ENCODE results near the gene ANKS1A. TPM values are rescaled to one million over a fixed set of nuclear protein-coding genes. Genes with fewer than 3 reads are reported as not detected.

ANKS1A gene
- total RNA-seq, 1 experiment from 2014 or later, result 28.5 TPM

GRCh38 chr6:34969662-34970265 is 80.7 kb downstream of the ANKS1A start:
- Histone ChIP-seq H3K36me3 (ENCODE audit: low read depth) (no peaks in the 10 kb centered on the region), H2AFZ (no peak overlapping the region), H3K9me2 (ENCODE audit: insufficient read depth) (no peaks in the 10 kb centered on the region), H3K79me2 (ENCODE audit: low read depth) (no peaks in the 10 kb centered on the region), H3K27me3 (ENCODE audit: insufficient read depth, low read depth) (no peaks in the 10 kb centered on the region), H3K9me3 (ENCODE audit: insufficient read depth, low read depth) (no peaks in the 10 kb centered on the region), H3K27ac (no peak overlapping the region), H4K20me1 (ENCODE audit: insufficient read depth) (0 out of 2 replicates have a peak, but pooled peaks cover 4% of the 10 kb centered on the region), H3K4me2 (no peak overlapping the region), H3K4me3 (no peak overlapping the region), H3F3A (ENCODE audit: insufficient read depth, low read depth) (no peaks in the 10 kb centered on the region), H3K4me1 (replicated peaks; ENCODE audit: insufficient read depth) (no peaks in the 10 kb centered on the region)
- intact Hi-C loops (cut with micrococcal nuclease; ENCODE audit: unreplicated experiment), result no loop called here
- ChIA-PET POLR2A (ENCODE audit: unreplicated experiment) (no interaction called here), CTCF (interaction anchor here (0.6 kb wide), 2 partner anchors 236 to 592 kb away, joined by 3 read pairs; no protein-coding TSS in a partner anchor)
- no TSS peak for BruUV-seq (replicated peaks)
- TF ChIP-seq CTCF (conservative IDR thresholded peaks at IDR 0.05), result no peak
- no peak for TF ChIP-seq EZH2 (IDR thresholded peaks at IDR 0.05; ENCODE audit: low read depth)
- DNase-seq, result no peak

- Histone ChIP-seq H3K4me2 (no peak overlapping the region), H3K9me2 (ENCODE audit: insufficient read depth) (no peaks in the 10 kb centered on the region), H3K79me2 (ENCODE audit: low read depth) (no peaks in the 10 kb centered on the region), H3K27ac (no peak overlapping the region), H3K4me1 (replicated peaks; ENCODE audit: insufficient read depth) (no peaks in the 10 kb centered on the region), H3K27me3 (ENCODE audit: insufficient read depth, low read depth) (no peaks in the 10 kb centered on the region), H3F3A (ENCODE audit: insufficient read depth, low read depth) (no peaks in the 10 kb centered on the region), H2AFZ (no peak overlapping the region), H3K9me3 (ENCODE audit: insufficient read depth, low read depth) (no peaks in the 10 kb centered on the region), H4K20me1 (ENCODE audit: insufficient read depth) (0 out of 2 replicates have a peak, but pooled peaks cover 4% of the 10 kb centered on the region), H3K36me3 (ENCODE audit: low read depth) (no peaks in the 10 kb centered on the region), H3K4me3 (no peak overlapping the region)
- no TSS peak for BruUV-seq (replicated peaks)
- intact Hi-C loops (cut with micrococcal nuclease; ENCODE audit: unreplicated experiment), result no loop called here
- ChIA-PET POLR2A (ENCODE audit: unreplicated experiment) (no interaction called here), CTCF (no interaction called here)
- DNase-seq, result no peak
- TF ChIP-seq CTCF (conservative IDR thresholded peaks at IDR 0.05) (no peak), EZH2 (IDR thresholded peaks at IDR 0.05; ENCODE audit: low read depth) (no peak)
Observed at GRCh38 chr6:34970488-34970887, 81.4 kb downstream of the ANKS1A start.

- H3K9me3 ChIP-seq (ENCODE audit: insufficient read depth, low read depth), result no peaks in the 10 kb centered on the region
- BruUV-seq (replicated peaks), result no TSS peak
- no peaks in the 10 kb centered on the region for H3K27me3 ChIP-seq (ENCODE audit: insufficient read depth, low read depth)
- H3K27ac ChIP-seq, result no peak overlapping the region
- intact Hi-C loops (cut with micrococcal nuclease; ENCODE audit: unreplicated experiment), result no loop called here
- H3K4me1 ChIP-seq (replicated peaks; ENCODE audit: insufficient read depth), result no peaks in the 10 kb centered on the region
- TF ChIP-seq CTCF (conservative IDR thresholded peaks at IDR 0.05), result no peak
- no peak for DNase-seq
- H3K4me2 ChIP-seq, result no peak overlapping the region
- H3F3A ChIP-seq (ENCODE audit: insufficient read depth, low read depth), result no peaks in the 10 kb centered on the region
- CTCF ChIA-PET, result no interaction called here
- H3K9me2 ChIP-seq (ENCODE audit: insufficient read depth), result no peaks in the 10 kb centered on the region
- H3K79me2 ChIP-seq (ENCODE audit: low read depth), result no peaks in the 10 kb centered on the region
- POLR2A ChIA-PET (ENCODE audit: unreplicated experiment), result no interaction called here
- H4K20me1 ChIP-seq (ENCODE audit: insufficient read depth), result 0 out of 2 replicates have a peak, but pooled peaks cover 4% of the 10 kb centered on the region
- no peak overlapping the region for H3K4me3 ChIP-seq
- no peaks in the 10 kb centered on the region for H3K36me3 ChIP-seq (ENCODE audit: low read depth)
- no peak overlapping the region for H2AFZ ChIP-seq
Observed at GRCh38 chr6:34970957-34971356, 81.9 kb downstream of the ANKS1A start.

All from PC-9 (cell line).